Common myeloid progenitor, CD34-positive (primary cell): Measurements from ENCODE around the gene CDHR3.
"Not testable (repeated sequence)": the region's sequence is repeated elsewhere in the genome, so short reads cannot be mapped to it uniquely, and the experiment has no call there.

Experiments
- CTCF ChIA-PET: fragments of 350-600 bp; sonication (Branson Sonifier 250); formaldehyde crosslinking; loops from one replicate; lab custom pipeline; 2021; ENCODE audit warnings: antibody characterized with exemption; lab: Charles Lee
- POLR2A ChIA-PET: fragments of 350-600 bp; sonication (Branson Sonifier 250); formaldehyde crosslinking; loops from one replicate; lab custom pipeline; 2021; ENCODE audit warnings: antibody characterized with exemption; lab: Charles Lee
- DNase-seq, 3 donors: peaks; one replicate each; pipeline versions ENCODE4 v3.0.0 to v3.0.0-alpha.2; 2013
- H3K27ac ChIP-seq, 2 experiments: 1 replicate in 1 of 2; 2 replicates in 1 of 2; pipeline ENCODE4 v1.7.0; 2013; ENCODE audit warnings: inconsistent platforms in 2 of 2, low read length in 2 of 2, mild to moderate bottlenecking in 2 of 2, low read depth in 1 of 2, moderate library complexity in 1 of 2; ENCODE audit not compliant: severe bottlenecking in 2 of 2, insufficient read depth in 1 of 2, poor library complexity in 1 of 2
- H3K27me3 ChIP-seq, 5 experiments: replicated peaks in 2 of 5; 1 replicate in 3 of 5; 2 replicates in 2 of 5; pipeline versions ENCODE4 v1.6.1 to v1.7.0; 2013; ENCODE audit warnings: low read length in 4 of 5, mild to moderate bottlenecking in 2 of 5, moderate library complexity in 2 of 5, inconsistent platforms in 1 of 5; ENCODE audit not compliant: insufficient read depth in 5 of 5, control insufficient read depth in 4 of 5
- H3K36me3 ChIP-seq, 4 experiments: 1 replicate in 2 of 4; 2 replicates in 2 of 4; pipeline versions ENCODE4 v1.6.1 to v1.7.0; 2013; ENCODE audit warnings: low read length in 3 of 4, control low read depth in 1 of 4, mild to moderate bottlenecking in 1 of 4; ENCODE audit not compliant: control insufficient read depth in 4 of 4, insufficient read depth in 4 of 4
- H3K4me1 ChIP-seq, 4 experiments: 1 replicate in 3 of 4; 2 replicates in 1 of 4; pipeline versions ENCODE4 v1.6.1 to v1.7.1; 2013; ENCODE audit warnings: low read length in 3 of 4, mild to moderate bottlenecking in 3 of 4, control low read depth in 1 of 4, inconsistent platforms in 1 of 4, moderate library complexity in 1 of 4; ENCODE audit not compliant: control insufficient read depth in 4 of 4, insufficient read depth in 4 of 4; ENCODE audit errors: control extremely low read depth in 1 of 4
- H3K4me3 ChIP-seq, 7 experiments: 1 replicate in 4 of 7; 2 replicates in 3 of 7; pipeline versions ENCODE4 v1.5.1 to v1.7.0; 2013; ENCODE audit warnings: mild to moderate bottlenecking in 7 of 7, low read length in 6 of 7, moderate library complexity in 6 of 7, inconsistent platforms in 2 of 7, low read depth in 2 of 7, control low read depth in 1 of 7; ENCODE audit not compliant: insufficient read depth in 4 of 7, control insufficient read depth in 1 of 7; ENCODE audit errors: extremely low read depth in 1 of 7
- H3K9me3 ChIP-seq, 5 experiments: 1 replicate in 4 of 5; 2 replicates in 1 of 5; pipeline versions ENCODE4 v1.6.1 to v1.7.1; 2013; ENCODE audit warnings: low read length in 4 of 5, mild to moderate bottlenecking in 2 of 5, inconsistent platforms in 1 of 5, low read depth in 1 of 5, moderate library complexity in 1 of 5; ENCODE audit not compliant: control insufficient read depth in 4 of 5, insufficient read depth in 2 of 5; ENCODE audit errors: control extremely low read depth in 1 of 5
- WGBS: methylation state at CpG from one replicate; pipeline ENCODE4 v1.1.5; 2013; ENCODE audit not compliant: insufficient coverage; 5-methylcytosine and 5-hydroxymethylcytosine counted together

CDHR3 gene

DNA sequence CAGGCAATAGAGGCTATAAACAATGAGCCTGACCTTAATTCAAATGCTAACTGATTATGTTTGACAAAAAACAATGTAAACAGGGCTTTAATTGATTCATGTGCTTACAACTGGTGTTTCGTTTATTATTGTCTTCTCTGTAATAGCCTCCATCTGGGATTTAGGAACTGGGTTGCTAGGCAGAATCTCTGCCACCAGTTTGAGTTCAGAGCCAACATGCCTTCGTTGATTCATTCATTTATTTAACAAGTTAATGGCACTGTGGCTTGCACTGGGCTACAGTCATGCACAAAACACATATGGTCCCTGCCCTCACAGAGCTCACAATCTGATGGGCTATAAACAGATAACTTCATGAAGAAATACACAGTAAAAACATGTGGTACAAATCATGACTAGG lies 19.6 kb upstream of the CDHR3 start:
- 100% methylated on average over 2 of the region's 2 CpGs for WGBS
- CTCF ChIA-PET = interaction anchor here (0.8 to 1.5 kb wide), 2 partner anchors 38 to 63 kb away, joined by 3 read pairs; no protein-coding TSS in a partner anchor
- Histone ChIP-seq H3K27me3 (peaks cover 0 to 10% (median 0%) of the 10 kb centered on the region in 5 experiments), H3K4me3 (no peak overlapping the region), H3K27ac (no peak overlapping the region), H3K36me3 (no peaks in the 10 kb centered on the region), H3K4me1 (no peaks in the 10 kb centered on the region), H3K9me3 (peaks cover 0 to 2% (median 0%) of the 10 kb centered on the region in 5 experiments)
- DNase-seq = no peak
- POLR2A ChIA-PET = no interaction called here

GRCh38 chr7:105945848-105946247 lies 17.2 kb upstream of the CDHR3 start:
- Histone ChIP-seq H3K4me1 (no peaks in the 10 kb centered on the region), H3K9me3 (peaks cover 0 to 2% (median 0%) of the 10 kb centered on the region in 5 experiments), H3K36me3 (no peaks in the 10 kb centered on the region), H3K4me3 (no peak overlapping the region), H3K27me3 (peaks cover 0 to 10% (median 0%) of the 10 kb centered on the region in 5 experiments), H3K27ac (no peak overlapping the region)
- no peak for DNase-seq
- POLR2A ChIA-PET = no interaction called here
- CTCF ChIA-PET = no interaction called here
- WGBS = 98% methylated on average over 8 of the region's 9 CpGs

DNA sequence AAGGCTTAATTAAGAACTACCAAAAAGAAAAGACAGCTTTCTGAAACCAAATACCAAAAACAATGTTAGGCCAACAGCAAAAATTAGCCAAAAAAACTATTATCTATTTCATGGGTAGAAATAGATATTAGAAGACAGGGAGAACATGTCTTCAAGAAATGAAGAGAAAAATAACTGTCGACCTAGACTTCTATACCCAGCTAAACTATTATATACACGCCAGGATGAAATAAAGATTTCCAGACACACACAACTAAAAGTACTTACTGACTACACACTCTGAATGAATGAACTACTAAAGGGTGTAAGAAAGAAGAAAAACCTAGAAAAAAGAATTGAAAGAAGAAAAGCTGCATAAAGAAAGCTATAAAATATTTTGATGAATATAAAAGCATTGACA lies 11.5 kb upstream of the CDHR3 start:
- ChIA-PET CTCF (interaction anchor here (1.0 to 1.7 kb wide), 2 partner anchors 27 to 30 kb away, joined by 5 read pairs; no protein-coding TSS in a partner anchor), POLR2A (no interaction called here)
- H3K4me3 ChIP-seq = no peak overlapping the region
- no peak overlapping the region for H3K27ac ChIP-seq
- no CpG with 5 or more reads among the region's 2 CpGs for WGBS
- H3K9me3 ChIP-seq = peaks cover 1 to 16% (median 6%) of the 10 kb centered on the region in 5 experiments
- H3K4me1 ChIP-seq = no peaks in the 10 kb centered on the region
- no peaks in the 10 kb centered on the region for H3K36me3 ChIP-seq
- H3K27me3 ChIP-seq = peaks cover 0 to 8% (median 2%) of the 10 kb centered on the region in 5 experiments
- DNase-seq = no peak

DNA sequence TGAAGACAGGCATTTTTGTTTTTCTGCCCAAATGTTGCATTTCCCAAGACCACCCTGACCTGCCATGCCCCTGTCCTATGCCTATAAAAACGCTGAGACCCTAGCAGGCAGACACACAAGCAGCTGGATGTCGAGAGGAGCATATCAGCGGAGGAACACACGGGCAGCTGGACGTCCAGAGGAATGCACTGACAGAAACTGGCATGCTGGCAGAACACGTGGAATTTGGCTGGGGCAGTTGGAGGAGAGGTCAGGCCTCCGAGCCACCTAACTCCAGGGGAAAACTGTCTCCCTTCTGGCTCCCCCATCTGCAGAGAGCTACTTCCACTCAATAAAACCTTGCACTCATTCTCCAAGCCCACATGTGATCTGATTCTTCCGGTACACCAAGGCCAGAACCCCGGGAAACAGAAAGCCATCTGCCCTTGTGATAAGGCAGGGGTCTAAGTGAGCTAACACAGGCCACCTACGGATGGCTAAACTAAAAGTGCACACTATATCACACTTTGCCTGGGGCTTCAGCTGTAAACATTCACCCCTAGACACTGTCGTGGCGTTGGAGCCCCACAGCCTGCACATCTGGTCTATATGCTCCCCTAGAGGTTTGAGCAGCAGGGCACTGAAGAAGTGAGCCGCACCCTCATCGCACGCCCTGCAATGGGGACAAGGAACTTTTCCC lies 10.0 kb upstream of the CDHR3 start:
- no peak for DNase-seq
- Histone ChIP-seq H3K27ac (no peak overlapping the region), H3K4me1 (no peaks in the 10 kb centered on the region), H3K9me3 (peaks cover 1 to 16% (median 6%) of the 10 kb centered on the region in 5 experiments), H3K36me3 (no peaks in the 10 kb centered on the region), H3K4me3 (no peak overlapping the region), H3K27me3 (peaks cover 0 to 8% (median 0%) of the 10 kb centered on the region in 5 experiments)
- ChIA-PET POLR2A (no interaction called here), CTCF (no interaction called here)
- WGBS = 83% methylated on average over 9 of the region's 15 CpGs

DNA sequence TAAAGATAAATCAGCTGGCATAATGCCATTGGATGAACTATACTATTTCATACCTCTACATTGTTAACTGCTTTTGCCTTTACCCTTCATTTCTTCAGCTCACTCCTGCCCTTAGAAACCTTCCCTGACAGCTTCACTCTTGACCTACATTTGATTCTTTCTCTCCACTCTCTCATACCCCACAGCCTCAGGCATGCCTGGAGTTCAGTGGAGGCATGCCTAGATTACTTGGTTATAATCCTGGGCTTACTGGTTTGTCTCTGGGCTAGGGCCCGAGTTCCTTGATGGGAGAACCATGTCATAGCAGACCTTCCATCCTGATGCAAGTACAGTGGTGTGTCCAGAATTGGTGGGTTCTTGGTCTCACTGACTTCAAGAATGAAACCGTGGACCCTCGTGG lies 8.4 kb upstream of the CDHR3 start:
- WGBS = 90% methylated on average over 3 of the region's 3 CpGs
- Histone ChIP-seq H3K36me3 (no peaks in the 10 kb centered on the region), H3K9me3 (peaks cover 1 to 16% (median 6%) of the 10 kb centered on the region in 5 experiments), H3K4me3 (no peak overlapping the region), H3K4me1 (no peaks in the 10 kb centered on the region), H3K27ac (no peak overlapping the region), H3K27me3 (peaks cover 0 to 8% (median 0%) of the 10 kb centered on the region in 5 experiments)
- DNase-seq = no peak
- ChIA-PET POLR2A (no interaction called here), CTCF (no interaction called here)

GRCh38 chr7:105955651-105956466 lies 7.2 kb upstream of the CDHR3 start:
- not testable (repeated sequence) for H3K27ac ChIP-seq, H3K36me3 ChIP-seq, H3K27me3 ChIP-seq, H3K4me1 ChIP-seq, H3K4me3 ChIP-seq
- CTCF ChIA-PET = interaction anchor here (0.9 to 1.1 kb wide), 2 partner anchors 10 to 16 kb away, joined by 3 read pairs; no protein-coding TSS in a partner anchor
- POLR2A ChIA-PET = interaction anchor here (0.8 kb wide), 1 partner anchor 10 kb away, joined by 3 read pairs; no protein-coding TSS in a partner anchor
- H3K9me3 ChIP-seq = peaks cover 1 to 16% (median 6%) of the 10 kb centered on the region in 5 experiments
- peak in 1 of 3 donors; percentile 53 for DNase-seq
- WGBS = 55% methylated on average over 50 of the region's 52 CpGs
